ENCODE data around the gene PCCA.
"Not testable (repeated sequence)": the region's sequence is repeated elsewhere in the genome, so short reads cannot be mapped to it uniquely, and the experiment has no call there.

The PCCA gene

DNA sequence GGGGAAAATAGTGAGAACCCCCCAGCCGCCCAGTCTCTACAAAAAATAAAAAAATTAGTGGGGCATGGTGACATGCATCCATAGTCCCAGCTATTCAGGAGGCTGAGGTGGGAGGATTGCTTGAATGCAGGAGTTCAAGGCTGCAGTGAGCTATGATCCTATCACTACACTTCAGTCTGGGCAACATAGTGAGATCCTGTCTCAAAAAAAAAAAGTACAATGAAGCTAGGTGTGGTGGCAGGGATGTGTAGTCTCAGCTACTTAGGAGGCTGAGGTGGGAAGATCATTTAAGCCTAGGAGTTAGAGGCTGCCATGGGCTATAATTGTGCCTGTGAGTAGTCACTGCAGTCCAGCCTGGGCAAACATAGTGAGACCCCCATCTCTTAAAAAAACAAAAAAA is 8.9 kb downstream of the PCCA start:
- no peak for DNase-seq (ENCODE audit: low read depth)

- no peak for DNase-seq (ENCODE audit: low read depth)
These were observed 9.7 kb downstream of the PCCA start for GRCh38 chr13:100098445-100099116.

DNA sequence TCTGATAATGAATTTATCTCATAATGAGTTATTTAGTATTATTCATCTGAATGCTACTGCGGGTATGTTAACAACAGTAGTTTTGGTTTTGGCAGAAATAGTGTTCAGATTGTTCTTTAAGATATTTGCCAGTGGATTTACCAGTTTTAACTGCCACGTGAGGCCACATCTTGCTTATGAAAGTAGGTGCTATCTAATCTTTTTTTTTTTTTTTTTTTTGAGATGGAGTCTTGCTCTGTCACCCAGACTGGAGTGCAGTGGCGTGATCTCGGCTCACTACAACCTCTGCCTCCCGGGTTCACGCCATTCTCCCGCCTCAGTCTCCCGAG is 10.2 kb downstream of the PCCA start:
- DNase-seq (ENCODE audit: low read depth) = not testable (repeated sequence)

DNA sequence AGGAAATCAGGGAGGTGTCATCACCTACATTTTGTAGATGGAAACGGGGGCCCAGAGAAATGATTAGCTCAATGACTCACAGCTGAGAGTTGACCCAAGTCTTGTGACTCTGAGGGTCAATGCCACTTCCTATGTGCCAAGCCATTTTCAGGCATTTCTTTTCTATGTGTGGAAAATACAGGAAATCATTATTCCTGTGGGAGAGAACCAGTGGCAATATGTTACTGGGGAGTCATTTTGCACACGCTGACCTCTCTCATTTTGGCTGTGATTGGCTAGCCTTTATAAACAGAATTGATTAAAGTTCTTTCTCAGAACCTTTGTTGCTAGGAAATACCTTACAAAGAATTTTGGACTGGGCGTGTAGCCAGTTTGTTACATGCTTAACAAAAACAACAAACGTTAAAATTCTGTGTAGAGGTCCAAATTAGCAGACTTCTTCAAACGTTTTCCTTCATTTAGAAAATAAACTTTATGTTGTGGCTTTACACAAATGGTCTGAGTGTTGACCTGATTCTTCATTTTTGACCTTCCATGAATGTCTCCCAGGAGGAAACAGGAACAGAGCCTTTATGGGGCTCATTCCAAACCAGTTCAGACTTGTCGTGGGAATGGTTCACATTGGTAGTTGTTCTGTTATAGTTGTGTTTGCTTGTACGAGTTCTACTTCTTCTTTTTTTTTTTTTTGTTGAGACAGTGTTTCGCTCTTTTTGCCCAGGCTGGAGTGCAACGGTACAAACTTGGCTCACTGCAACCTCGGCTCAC is 11.4 kb downstream of the PCCA start:
- DNase-seq (ENCODE audit: low read depth) = no peak

DNA sequence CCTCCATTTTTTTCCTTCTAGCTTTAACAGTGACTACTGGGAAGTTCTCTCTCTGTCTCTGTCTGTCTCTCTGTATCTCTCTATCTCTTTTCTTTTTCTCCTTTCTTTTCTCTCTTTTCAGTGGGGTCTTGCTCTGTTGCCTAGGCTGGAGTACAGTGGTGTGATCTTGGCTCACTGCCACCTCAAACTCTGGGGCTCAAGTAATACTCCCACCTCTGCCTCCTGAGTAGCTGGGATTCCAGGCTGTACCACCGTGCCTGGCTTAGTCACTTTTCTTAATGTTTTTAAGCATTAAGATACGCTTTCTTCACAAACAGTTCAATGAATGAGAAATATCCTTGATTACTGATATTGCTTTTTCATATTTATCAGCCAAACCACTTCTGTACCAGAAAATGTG is 13.1 kb downstream of the PCCA start:
- no peak for DNase-seq (ENCODE audit: low read depth)

DNA sequence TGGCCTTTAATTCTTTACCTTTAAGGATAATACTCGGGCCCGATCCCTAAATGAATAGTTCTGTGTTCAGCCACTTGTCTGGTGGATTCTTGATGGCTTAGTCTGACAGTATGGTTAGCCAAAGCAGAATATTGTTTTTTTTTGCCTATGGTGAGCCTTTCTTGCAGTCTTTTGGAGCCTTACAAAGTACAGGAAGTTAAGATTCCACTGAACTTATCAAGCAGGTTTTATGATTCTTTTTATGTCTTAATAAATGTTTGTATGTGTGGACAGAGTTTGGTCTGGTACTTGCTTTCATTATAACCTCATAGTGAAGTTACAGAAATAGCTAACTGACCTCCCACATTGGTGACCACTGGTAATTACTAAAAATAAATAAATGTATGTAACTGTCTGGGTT is 17.1 kb downstream of the PCCA start:
- no peak for DNase-seq (ENCODE audit: low read depth)

GRCh38 chr13:100106705-100107104 is 17.8 kb downstream of the PCCA start:
- no peak for DNase-seq (ENCODE audit: low read depth)

DNA sequence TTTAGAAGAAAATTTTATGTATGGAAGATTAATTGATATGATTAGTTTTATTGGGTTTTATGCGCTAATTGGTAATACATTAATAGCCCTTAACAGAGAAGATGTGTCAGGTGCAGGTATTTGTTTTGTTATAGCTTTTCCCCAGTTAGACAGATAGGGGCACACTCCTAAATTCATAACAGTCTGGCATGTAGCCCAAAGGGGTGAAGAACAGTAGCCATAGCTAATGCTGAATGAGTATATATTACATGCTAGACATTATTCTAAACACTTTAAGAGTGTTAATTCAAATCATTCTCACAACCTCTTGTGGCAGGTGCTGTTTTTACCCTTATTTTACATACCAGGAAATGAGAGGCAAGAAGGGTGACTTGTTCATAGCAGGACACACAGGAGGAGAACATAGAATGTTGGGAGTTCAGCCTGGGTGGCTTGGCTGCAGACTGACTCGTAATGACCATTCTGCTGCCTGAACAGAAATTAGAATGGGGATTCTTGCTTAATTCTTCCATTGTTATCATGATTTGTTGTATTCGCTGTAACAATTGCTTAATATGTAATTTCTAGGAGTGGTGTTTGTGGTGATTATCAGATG is 20.1 kb downstream of the PCCA start:
- no peak for DNase-seq (ENCODE audit: low read depth)

DNA sequence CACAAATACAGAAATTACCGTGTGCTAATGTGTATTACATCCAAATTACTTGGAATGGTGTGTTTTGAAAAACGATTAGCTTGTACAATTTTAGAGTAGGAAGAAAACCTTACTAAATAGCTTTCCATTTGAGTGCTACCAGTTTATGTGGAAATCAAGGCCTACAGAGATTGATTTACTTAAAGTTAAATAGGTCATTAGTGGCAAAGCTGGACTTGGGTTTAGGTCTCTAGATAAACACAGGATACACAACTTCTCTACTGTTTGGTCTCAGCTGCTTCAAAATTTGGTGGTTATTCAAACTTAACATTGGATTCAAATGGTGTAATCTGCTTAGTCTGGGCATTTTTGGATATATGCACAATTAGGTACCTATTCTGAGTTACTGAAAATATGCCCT is 21.4 kb downstream of the PCCA start:
- DNase-seq (ENCODE audit: low read depth) = no peak

DNA sequence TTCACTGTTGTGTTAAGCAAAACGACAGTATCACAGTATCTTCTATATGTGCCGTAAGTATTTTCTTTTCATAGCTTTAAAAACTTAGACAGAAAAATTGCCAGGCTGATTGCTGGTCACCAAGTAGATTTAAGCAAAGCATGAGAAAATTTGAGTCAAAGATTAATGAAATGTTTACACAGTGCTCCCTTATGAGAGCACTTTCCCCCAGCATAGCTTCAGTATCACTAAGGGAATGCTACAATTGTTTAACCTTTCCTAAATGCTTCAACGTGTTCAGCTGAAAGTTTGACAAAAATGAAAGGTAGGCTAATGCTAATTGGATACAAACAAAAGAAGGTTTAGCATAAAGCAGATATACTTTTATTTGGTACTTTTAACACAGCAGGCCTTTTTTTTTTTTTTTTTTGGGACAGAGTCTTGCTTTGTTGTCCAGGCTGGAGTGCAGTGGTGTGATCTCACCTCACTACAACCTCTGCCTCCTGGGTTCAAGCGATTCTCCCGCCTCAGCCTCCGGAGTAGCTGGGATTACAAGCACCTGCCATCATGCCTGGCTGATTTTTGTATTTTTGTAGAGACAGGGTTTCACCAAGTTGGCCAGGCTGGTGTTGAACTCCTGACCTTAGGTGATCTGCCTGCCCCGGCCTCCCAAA is 23.4 kb downstream of the PCCA start:
- DNase-seq (ENCODE audit: low read depth) = no peak

- DNase-seq (ENCODE audit: low read depth) = no peak
These were observed 26.9 kb downstream of the PCCA start for GRCh38 chr13:100115693-100116254.

DNA sequence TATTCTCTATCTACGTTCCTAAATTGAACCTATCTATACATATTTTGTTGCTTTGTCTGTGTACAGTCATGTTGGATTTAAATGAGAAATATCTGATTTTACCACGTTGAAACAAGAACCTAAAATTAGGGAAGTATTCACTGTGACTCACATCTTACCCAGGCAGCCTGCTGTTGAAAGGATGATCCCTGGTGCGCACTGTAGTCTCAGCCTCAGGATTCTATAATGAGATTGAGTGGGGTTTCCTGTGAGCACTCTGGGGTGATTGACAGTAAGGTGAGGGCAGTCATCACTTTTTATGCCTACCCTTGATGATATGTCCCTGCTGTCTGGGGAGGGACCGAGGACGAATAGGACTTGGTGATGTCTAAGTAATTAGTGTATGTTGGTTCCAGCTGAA is 35.4 kb downstream of the PCCA start:
- DNase-seq (ENCODE audit: low read depth) = no peak

- no peak for DNase-seq (ENCODE audit: low read depth)
These were observed 37.1 kb downstream of the PCCA start for GRCh38 chr13:100125946-100126345.

DNA sequence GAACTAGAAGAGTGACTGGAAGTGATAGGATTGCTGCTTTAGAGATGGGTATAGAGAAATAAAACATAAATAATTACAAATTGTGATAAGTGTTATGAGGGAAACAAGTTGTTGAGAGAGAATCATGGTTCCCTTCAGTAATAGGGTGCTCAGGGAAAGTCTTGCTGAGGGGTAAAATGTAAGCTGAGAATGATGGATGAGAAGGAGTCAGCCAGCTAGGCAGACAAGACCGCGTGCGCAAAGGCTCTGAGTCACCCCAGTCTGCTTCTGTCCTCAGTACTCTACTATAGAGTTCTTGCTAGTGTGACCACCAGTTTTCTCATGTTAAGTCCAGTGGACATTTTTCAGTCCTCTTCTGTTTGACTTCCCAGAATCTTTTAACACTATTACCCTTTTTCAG is 39.5 kb downstream of the PCCA start:
- no peak for DNase-seq (ENCODE audit: low read depth)

DNA sequence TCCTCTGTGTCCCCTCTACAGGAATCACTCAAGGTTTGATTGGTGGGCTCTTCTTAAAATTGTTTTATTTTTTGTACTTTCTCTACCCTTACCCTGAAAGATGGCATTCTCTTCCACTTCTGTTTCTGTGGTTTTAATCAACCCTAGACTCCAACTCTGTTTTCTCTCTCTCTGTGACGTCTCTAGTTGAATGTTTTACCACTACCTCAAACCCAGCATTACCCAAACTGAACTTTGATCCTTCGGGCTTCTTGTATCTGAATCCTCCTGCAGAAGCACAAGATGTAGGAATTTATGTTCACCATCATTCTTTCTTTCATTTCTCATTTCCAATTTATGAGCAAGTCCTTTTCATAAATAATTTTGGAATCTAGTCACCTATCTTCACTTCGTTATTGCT is 39.9 kb downstream of the PCCA start:
- no peak for DNase-seq (ENCODE audit: low read depth)

DNA sequence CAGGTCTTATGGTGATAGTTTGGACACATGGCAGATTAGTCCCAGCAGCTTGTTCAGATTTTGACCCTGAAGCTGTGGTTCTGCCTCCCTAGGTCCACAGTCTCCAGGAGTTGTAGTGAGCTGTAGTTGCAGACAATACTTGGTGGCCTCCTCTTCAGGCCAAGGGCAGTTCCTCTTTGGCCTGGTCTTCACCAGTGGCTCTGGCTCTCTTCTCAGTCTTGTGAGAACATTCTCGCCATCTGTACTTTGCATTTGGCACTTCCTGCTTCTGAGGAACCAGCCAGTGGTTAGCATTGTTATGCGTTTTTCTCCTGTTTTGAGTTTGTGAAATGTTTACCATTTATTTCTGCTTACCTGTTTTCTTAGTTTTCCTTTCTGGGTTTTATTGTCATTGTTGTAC is 40.7 kb downstream of the PCCA start:
- DNase-seq (ENCODE audit: low read depth) = no peak

DNA sequence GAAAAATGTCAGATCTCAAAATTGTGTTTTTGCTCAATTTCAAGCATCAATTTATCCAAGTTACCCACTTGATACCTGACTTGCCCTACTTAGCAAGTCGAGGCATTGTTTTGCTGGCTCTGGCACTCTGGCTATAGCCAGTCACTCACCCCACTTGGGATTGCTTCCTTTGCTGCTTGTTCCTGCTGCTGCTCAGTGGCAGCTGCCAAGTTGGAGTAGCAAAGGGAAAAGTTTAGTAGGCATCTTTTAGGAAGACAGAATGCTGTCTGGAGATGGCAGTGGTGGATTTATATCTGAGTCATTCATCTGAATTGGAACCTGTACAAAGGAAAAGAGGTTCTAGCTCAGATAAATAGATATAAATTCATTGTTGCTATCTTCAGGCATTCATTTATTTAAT is 41.2 kb downstream of the PCCA start:
- no peak for DNase-seq (ENCODE audit: low read depth)

DNA sequence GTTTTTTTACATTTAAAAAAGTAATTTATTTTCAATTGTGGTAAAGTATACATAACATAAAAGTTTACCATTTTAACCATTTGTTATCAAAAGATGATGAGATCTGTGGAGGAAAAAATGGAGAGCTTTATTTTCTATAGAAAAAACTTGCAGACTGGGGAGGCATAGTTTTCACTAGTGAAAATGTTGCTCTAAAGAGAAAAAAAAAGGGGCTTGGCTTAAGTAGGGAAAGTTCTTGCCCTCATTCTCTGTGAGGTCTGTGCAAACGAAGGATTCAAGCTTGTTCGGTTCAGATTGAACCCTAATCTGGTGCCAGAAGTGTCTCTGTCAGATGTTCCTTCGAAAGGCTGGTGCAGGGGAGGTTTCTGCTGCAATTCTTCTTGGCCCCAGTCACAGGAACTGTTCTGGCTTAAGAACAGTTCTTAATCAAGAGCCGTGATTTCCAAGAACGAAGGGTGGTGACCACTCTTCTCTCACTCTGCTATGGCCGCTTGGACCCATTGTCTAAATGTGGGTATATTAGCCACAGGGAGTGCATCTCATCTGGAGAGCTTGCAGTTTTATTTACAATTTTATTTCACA is 42.1 kb downstream of the PCCA start:
- DNase-seq (ENCODE audit: low read depth) = no peak

DNA sequence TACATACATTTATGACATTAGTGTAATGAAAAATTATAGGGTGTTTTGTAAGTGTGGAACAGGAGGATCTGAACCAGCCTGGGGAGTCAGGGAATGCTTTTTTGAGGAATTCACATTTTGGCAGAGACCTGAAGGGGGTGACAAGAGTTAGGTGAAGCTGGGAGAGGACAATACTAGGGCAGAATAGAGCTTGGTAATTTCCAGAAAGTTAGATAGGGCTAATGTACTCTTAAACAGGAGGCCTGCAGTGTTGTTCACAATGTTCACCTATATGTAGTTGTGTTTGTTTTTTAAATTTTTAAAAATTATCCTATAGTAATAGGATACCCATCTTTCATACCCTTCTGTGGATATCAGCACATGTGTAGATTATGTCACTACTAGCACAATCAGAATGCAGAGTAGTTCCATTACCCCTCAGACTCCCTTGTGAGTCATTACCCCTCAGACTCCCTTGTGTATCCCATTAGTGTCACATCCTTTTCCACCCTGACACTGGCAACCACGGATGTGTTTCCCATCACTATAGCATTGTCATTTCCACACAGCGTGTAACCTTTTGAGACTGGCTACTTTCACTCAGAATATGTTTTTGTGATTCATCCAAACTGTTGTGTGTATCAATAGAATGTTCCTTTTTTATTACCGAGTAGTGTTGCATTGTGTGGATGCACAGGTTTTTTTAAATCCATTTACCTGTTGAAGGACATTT is 43.1 kb downstream of the PCCA start:
- no peak for DNase-seq (ENCODE audit: low read depth)

GRCh38 chr13:100138859-100139491 is 50.1 kb downstream of the PCCA start:
- no peak for DNase-seq (ENCODE audit: low read depth)

DNA sequence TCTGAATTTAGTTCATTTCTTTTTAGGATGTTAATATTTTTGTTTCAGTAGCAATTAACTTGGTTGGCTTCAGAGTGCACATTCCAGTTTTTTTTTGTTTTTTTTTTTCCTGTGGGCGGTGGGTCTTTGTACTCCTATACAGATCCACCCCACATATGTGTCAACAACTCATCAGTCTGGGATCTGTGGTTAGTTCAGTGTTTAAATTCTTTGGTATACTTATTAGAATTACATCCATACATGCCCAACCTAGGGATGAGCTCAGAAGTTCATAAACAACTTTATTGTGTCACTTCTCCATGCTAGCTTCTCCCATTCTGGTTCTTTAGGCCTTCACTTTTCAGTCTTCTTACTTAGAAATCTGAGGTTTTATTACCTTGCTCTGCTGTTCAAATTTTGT is 50.9 kb downstream of the PCCA start:
- DNase-seq (ENCODE audit: low read depth) = no peak

Data from stimulated activated CD8-positive, alpha-beta memory T cell treated with anti-CD3 and anti-CD28 coated beads, Interleukin-12 subunit alpha, Interleukin-12 subunit beta, amount 100 ng/mL, for 4 hours (primary cell).